Activated CD4-positive, alpha-beta T cell treated with anti-CD3 and anti-CD28 coated beads, Interleukin-2, amount 50 U/mL, for 16 hours (primary cell): ENCODE data around the gene EIF1AD.

Experiments used
- DNase-seq: peaks from one replicate; pipeline ENCODE4 v3.0.0-alpha.2; 2020

Gene EIF1AD

DNA sequence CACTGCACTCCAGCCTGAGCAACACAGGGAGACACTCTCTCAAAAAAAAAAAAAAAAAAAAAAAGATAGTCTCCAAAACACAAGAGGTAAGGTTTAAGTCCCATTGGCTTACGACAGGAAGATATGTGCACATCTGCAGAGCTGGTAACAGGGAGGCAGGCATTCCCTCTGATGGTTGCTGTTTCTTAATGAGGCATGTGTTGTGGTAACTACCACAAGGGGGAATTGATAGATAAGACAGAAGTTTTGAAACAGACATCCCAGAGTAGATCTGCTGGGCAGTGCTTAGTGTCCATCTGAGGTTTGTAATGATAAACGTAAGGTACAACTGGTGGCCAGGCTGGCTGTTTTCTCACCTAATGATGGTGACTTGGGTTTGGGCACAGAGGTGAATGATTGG is 4.7 kb downstream of the EIF1AD start:
- DNase-seq = no peak

GRCh38 chr11:65992056-65992455 is 9.9 kb downstream of the EIF1AD start:
- no peak for DNase-seq

- DNase-seq = peak; percentile 96
These were observed 13.0 kb downstream of the EIF1AD start for GRCh38 chr11:65988791-65989592.

GRCh38 chr11:65987336-65987735 is 14.6 kb downstream of the EIF1AD start:
- no peak for DNase-seq

- no peak for DNase-seq
These were observed 18.4 kb downstream of the EIF1AD start for GRCh38 chr11:65983589-65983987.

GRCh38 chr11:65982824-65983588 is 19.0 kb downstream of the EIF1AD start:
- no peak for DNase-seq

GRCh38 chr11:65981972-65982823 is 19.8 kb downstream of the EIF1AD start:
- no peak for DNase-seq

GRCh38 chr11:65981101-65981740 is 20.7 kb downstream of the EIF1AD start:
- no peak for DNase-seq

DNA sequence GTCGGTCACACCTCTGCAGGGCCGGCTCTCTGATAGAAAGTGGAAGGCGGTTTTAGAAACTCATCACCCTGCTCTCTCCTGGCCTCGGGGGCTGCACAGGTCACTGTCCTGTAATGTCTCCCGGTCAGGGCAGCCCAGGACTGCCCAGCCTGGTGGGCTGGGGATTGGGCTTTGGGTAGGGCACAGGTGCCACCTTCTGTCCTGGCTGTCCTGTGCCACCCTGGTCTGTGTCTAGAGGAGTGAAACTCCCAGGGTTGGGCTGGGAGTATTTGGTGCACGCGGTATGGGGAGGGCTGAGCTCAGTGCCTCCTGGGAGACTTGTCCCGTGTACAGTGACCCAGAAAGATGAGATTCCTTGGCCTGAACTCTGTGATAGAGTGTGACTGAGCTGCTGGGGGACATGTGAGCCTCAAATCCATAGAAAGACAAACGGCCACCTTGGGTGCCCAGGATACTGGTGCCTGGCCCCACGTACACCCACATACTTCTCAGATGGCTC is 22.6 kb downstream of the EIF1AD start:
- no peak for DNase-seq

GRCh38 chr11:65978391-65979238 is 23.3 kb downstream of the EIF1AD start:
- DNase-seq = no peak

- DNase-seq = no peak
These were observed 24.2 kb downstream of the EIF1AD start for GRCh38 chr11:65977621-65978390.

DNA sequence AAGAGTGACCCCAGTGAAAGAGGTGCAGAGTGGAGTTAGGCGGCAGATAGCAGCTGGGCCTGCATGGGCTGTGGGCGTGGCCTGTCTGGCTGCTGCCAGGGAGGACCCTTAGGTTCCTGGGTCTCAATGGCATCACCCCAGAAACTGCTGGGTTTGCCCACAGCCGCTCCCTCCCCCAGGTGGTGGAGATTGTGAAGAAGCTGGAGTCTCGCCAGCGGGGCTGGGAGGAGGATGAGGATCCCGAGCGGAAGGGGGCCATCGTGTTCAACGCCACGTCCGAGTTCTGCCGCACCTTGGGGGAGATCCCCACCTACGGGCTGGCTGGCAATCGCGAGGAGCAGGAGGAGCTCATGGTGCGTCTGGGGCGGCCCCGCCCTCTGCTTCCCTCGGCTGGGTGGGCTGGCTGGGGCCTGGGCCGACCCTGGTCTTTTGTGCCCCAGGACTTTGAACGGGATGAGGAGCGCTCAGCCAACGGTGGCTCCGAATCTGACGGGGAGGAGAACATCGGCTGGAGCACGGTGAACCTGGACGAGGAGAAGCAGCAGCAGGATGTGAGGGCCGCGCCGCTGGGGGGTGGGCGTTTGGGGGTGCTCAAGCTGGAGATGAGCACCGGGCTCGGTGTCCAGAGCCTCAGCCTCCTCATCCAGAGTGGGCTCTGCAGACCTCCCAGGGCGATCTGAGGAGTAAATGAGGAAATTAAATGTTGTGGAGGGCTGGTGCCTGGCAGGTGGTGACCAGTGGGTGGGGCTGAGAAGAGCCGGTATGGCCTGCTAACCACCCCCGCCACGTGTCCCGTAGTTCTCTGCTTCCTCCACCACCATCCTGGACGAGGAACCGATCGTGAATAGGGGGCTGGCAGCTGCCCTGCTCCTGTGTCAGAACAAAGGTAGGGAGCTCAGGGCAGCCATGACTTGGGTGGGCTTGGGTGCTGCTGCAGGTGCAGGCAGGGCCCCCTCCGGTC is 25.5 kb downstream of the EIF1AD start:
- no peak for DNase-seq

- no peak for DNase-seq
These were observed 26.2 kb downstream of the EIF1AD start for GRCh38 chr11:65975771-65976170.

- no peak for DNase-seq
These were observed 28.4 kb downstream of the EIF1AD start for GRCh38 chr11:65973439-65974110.

DNA sequence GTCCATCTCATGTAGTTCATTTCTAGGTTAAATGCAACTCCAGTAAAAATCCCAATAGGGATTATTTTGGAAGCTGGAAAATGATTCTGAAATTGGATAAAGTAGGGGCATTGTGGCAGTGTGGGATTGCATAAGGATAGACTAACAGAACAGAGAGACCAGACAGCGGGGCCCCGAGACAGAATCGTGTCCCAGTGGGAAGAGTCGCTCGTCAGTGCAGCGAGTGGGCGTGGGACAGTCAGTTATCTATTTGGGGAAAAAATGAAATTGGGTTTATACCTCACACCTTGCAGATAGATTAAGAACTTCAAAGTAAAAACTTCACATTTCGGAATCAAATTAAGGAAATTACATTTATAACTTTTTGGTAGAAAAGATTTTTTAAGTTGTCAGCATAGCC is 29.8 kb downstream of the EIF1AD start:
- no peak for DNase-seq

DNA sequence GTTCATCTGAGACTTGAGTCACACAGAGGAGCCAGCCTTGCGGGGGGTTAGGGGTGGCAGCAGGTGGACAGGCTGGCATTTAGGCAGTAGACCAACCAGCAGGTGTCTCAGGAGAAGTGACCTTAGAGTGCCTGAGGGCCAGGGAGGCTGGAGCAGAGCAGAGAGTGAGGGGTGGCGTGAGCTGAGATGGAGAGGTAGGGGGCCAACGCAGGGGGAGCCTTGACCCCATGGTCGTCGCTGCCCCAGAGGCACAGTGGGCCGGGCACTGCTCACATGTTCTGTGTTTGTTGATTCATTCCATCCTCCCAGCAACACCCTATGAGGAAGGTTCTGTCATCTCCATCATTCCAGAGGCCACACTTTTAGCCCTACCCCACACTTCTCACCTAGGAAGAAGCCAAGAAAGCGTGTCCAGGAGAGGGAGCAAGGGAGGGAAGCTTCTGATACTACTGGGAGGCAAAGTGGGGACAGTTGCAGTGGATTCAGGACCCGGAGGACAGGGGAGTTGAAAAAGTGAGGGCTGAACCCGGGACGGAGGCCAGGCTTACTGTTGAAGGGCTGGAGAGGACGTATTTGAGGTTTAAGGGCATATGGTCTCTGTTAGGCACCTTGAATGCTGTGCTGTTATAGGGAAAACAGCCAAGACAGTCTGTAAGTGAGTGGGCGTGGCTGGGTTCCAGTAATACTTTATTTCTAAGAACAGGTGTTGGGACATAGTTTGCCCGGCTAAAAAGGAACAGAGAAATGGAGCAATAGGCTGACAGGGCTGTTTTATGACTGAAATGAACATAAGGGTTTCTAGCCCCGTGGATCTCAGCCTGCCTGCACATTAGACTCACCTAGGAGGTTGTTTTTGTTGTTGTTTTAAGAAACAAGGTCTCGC is 33.1 kb downstream of the EIF1AD start:
- DNase-seq = no peak

DNA sequence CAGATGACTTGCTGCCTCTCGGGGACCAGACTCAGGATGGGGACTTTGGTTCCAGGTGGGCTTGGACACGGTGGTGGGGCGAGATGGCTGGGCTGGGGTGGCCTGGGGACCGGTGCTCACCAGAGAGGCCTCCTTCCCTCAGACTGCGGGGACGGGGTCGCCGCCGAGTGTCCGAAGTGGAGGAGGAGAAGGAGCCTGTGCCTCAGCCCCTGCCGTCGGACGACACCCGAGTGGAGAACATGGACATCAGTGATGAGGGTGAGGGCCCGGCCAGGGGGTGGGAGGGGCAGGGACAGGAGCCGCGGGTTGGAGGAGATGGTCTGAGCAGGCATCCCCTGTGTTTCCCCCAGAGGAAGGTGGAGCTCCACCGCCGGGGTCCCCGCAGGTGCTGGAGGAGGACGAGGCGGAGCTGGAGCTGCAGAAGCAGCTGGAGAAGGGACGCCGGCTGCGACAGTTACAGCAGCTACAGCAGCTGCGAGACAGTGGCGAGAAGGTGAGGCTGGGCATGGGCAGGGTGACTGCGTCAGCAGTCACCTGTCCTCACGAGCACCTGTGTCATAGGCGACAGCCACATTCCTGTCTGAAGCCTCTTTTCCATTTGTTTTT is 34.5 kb downstream of the EIF1AD start:
- no peak for DNase-seq
